ENCODE results near the gene CLECL1. TPM values are rescaled to one million over a fixed set of nuclear protein-coding genes. Genes with fewer than 3 reads are reported as not detected.

Gene CLECL1
- total and polyA plus RNA-seq, 4 donors, result 0.17 to 0.42 (median 0.35) TPM

DNA sequence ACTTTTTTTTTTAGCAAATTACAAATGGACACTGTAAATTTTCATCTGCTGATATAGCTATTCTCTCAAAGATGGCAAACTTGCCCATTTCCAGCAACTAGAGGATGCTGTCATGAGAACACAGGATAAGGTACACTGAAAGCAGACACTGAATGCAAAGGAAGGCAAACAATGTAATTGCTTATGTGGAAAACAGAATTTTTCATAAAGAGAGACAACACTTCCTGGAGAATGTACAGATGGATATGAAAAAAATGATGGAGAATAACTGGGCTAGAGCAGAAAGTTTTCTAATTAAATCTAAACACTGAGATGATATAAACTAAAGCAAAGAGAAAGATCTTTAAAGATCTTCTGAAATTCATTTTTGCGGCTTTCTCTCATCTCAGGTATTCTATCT, 27.2 kb upstream of the CLECL1 start:
- peaks cover 0 to 2% (median 0%) of the 10 kb centered on the region in 4 donors for H3K27me3 ChIP-seq (ENCODE audit: control insufficient read depth in 4 of 4, insufficient read depth in 4 of 4, low read length in 3 of 4)
- H3K9me3 ChIP-seq (ENCODE audit: control insufficient read depth in 4 of 4, low read length in 3 of 4), result no peaks in the 10 kb centered on the region
- H3K36me3 ChIP-seq (ENCODE audit: control insufficient read depth in 4 of 4, insufficient read depth in 3 of 4, low read depth in 1 of 4, low read length in 3 of 4), result no peaks in the 10 kb centered on the region
- H3K9ac ChIP-seq (ENCODE audit: low read depth in 1 of 2, low read length in 2 of 2), result peak overlapping the region in 1 of 2 donors; percentile 84
- 84% methylated on average over 1 of the region's 1 CpG for WGBS
- no peaks in the 10 kb centered on the region for H3K4me1 ChIP-seq (ENCODE audit: control insufficient read depth in 4 of 4, insufficient read depth in 4 of 4, low read length in 3 of 4)
- peak overlapping the region in 1 of 3 donors; percentile 4 for H3K4me3 ChIP-seq (ENCODE audit: low read depth in 1 of 3, low read length in 3 of 3)
- DNase-seq (ENCODE audit: low spot score), result no peak
- TF ChIP-seq, protein P1, sequence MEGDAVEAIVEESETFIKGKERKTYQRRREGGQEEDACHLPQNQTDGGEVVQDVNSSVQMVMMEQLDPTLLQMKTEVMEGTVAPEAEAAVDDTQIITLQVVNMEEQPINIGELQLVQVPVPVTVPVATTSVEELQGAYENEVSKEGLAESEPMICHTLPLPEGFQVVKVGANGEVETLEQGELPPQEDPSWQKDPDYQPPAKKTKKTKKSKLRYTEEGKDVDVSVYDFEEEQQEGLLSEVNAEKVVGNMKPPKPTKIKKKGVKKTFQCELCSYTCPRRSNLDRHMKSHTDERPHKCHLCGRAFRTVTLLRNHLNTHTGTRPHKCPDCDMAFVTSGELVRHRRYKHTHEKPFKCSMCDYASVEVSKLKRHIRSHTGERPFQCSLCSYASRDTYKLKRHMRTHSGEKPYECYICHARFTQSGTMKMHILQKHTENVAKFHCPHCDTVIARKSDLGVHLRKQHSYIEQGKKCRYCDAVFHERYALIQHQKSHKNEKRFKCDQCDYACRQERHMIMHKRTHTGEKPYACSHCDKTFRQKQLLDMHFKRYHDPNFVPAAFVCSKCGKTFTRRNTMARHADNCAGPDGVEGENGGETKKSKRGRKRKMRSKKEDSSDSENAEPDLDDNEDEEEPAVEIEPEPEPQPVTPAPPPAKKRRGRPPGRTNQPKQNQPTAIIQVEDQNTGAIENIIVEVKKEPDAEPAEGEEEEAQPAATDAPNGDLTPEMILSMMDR (IDR thresholded peaks at IDR 0.05; ENCODE audit: low read depth, low read length, missing input control), result no peak
- TF ChIP-seq, protein P2, sequence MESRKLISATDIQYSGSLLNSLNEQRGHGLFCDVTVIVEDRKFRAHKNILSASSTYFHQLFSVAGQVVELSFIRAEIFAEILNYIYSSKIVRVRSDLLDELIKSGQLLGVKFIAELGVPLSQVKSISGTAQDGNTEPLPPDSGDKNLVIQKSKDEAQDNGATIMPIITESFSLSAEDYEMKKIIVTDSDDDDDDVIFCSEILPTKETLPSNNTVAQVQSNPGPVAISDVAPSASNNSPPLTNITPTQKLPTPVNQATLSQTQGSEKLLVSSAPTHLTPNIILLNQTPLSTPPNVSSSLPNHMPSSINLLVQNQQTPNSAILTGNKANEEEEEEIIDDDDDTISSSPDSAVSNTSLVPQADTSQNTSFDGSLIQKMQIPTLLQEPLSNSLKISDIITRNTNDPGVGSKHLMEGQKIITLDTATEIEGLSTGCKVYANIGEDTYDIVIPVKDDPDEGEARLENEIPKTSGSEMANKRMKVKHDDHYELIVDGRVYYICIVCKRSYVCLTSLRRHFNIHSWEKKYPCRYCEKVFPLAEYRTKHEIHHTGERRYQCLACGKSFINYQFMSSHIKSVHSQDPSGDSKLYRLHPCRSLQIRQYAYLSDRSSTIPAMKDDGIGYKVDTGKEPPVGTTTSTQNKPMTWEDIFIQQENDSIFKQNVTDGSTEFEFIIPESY (IDR thresholded peaks at IDR 0.05), result no peak
- TF ChIP-seq SP1 (IDR thresholded peaks at IDR 0.05) (no peak), FOXA1 (IDR thresholded peaks at IDR 0.05) (no peak)
- peak overlapping the region in 1 of 2 donors; percentile 6 for H3K27ac ChIP-seq (ENCODE audit: low read depth in 1 of 2, low read length in 2 of 2)

DNA sequence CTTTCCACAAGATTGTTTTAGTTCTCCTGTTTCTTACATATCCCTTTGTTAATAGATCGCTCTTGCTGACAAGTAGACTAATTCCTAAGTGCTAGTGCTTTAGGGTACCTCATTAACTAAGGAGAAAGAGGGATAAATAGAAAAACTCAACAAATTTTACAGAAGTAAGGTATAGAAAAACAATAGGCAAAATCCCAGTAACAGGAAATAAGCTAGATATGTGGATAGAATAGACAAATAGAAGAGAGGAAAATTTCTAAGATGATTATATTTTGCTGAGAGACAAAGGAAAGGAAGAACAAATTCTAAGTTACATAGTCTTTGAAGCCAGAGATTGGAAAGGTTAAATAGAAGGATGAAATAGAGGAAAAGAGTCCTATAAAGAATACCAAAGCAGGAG, 26.8 kb upstream of the CLECL1 start:
- TF ChIP-seq RAD21 (IDR thresholded peaks at IDR 0.05) (no peak), NR2F2 (IDR thresholded peaks at IDR 0.05) (no peak)
- TF ChIP-seq, protein P3, sequence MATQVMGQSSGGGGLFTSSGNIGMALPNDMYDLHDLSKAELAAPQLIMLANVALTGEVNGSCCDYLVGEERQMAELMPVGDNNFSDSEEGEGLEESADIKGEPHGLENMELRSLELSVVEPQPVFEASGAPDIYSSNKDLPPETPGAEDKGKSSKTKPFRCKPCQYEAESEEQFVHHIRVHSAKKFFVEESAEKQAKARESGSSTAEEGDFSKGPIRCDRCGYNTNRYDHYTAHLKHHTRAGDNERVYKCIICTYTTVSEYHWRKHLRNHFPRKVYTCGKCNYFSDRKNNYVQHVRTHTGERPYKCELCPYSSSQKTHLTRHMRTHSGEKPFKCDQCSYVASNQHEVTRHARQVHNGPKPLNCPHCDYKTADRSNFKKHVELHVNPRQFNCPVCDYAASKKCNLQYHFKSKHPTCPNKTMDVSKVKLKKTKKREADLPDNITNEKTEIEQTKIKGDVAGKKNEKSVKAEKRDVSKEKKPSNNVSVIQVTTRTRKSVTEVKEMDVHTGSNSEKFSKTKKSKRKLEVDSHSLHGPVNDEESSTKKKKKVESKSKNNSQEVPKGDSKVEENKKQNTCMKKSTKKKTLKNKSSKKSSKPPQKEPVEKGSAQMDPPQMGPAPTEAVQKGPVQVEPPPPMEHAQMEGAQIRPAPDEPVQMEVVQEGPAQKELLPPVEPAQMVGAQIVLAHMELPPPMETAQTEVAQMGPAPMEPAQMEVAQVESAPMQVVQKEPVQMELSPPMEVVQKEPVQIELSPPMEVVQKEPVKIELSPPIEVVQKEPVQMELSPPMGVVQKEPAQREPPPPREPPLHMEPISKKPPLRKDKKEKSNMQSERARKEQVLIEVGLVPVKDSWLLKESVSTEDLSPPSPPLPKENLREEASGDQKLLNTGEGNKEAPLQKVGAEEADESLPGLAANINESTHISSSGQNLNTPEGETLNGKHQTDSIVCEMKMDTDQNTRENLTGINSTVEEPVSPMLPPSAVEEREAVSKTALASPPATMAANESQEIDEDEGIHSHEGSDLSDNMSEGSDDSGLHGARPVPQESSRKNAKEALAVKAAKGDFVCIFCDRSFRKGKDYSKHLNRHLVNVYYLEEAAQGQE (IDR thresholded peaks at IDR 0.05), result no peak

DNA sequence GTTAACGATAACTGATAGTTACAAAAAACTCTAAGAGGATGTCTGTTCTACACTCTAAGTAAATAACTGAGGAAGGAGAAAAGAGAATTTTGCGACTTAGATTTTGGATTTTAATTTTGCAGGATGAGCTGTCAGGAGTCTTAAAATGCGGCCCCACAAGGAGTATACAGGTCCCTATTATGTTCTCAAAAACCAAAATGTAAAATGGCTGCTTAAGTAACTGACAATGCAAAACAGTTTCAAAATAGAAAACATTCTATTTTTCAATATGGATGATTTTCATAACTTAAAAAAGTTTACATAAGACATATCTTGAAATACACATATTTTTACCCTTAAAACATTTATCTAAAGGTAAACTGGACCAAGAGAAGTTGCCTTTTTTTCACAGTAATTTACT, 25.2 kb upstream of the CLECL1 start:
- Histone ChIP-seq H3K9me3 (ENCODE audit: control insufficient read depth in 4 of 4, low read length in 3 of 4) (no peaks in the 10 kb centered on the region), H3K27me3 (ENCODE audit: control insufficient read depth in 4 of 4, insufficient read depth in 4 of 4, low read length in 3 of 4) (peaks cover 0 to 2% (median 0%) of the 10 kb centered on the region in 4 donors), H3K9ac (ENCODE audit: low read depth in 1 of 2, low read length in 2 of 2) (peak overlapping the region in 1 of 2 donors; percentile 72), H3K27ac (ENCODE audit: low read depth in 1 of 2, low read length in 2 of 2) (no peak overlapping the region), H3K4me3 (ENCODE audit: low read depth in 1 of 3, low read length in 3 of 3) (peak overlapping the region in 1 of 3 donors; percentile 27), H3K36me3 (ENCODE audit: control insufficient read depth in 4 of 4, insufficient read depth in 3 of 4, low read depth in 1 of 4, low read length in 3 of 4) (peaks cover 0 to 1% (median 0%) of the 10 kb centered on the region in 4 donors), H3K4me1 (ENCODE audit: control insufficient read depth in 4 of 4, insufficient read depth in 4 of 4, low read length in 3 of 4) (no peaks in the 10 kb centered on the region)
- no peak for DNase-seq (ENCODE audit: low spot score)
- no peak for TF ChIP-seq EGR1 (IDR thresholded peaks at IDR 0.05; ENCODE audit: low read depth in 2 of 2)
- TF ChIP-seq, protein P1 (IDR thresholded peaks at IDR 0.05; ENCODE audit: low read depth, low read length, missing input control), result no peak
- TF ChIP-seq GABPA (IDR thresholded peaks at IDR 0.05 in 1 of 2, conservative IDR thresholded peaks at IDR 0.05 in 1 of 2), result no peak
- TF ChIP-seq YY1 (IDR thresholded peaks at IDR 0.05), result no peak
- no peak for TF ChIP-seq FOXA2 (IDR thresholded peaks at IDR 0.05)
- TF ChIP-seq HNF4G (IDR thresholded peaks at IDR 0.05), result no peak
- no peak for TF ChIP-seq RXRA (IDR thresholded peaks at IDR 0.05)
- TF ChIP-seq, protein P4, sequence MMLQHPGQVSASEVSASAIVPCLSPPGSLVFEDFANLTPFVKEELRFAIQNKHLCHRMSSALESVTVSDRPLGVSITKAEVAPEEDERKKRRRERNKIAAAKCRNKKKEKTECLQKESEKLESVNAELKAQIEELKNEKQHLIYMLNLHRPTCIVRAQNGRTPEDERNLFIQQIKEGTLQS (IDR thresholded peaks at IDR 0.05), result no peak
- TF ChIP-seq TAF1 (conservative IDR thresholded peaks at IDR 0.05), result no peak
- 76% methylated on average over 3 of the region's 3 CpGs for WGBS

More for the DNA sequence above, 26.8 kb upstream of the CLECL1 start:
- Histone ChIP-seq H3K9me3 (ENCODE audit: control insufficient read depth in 4 of 4, low read length in 3 of 4) (no peaks in the 10 kb centered on the region), H3K9ac (ENCODE audit: low read depth in 1 of 2, low read length in 2 of 2) (peak overlapping the region in 1 of 2 donors; percentile 84), H3K27me3 (ENCODE audit: control insufficient read depth in 4 of 4, insufficient read depth in 4 of 4, low read length in 3 of 4) (peaks cover 0 to 2% (median 0%) of the 10 kb centered on the region in 4 donors), H3K27ac (ENCODE audit: low read depth in 1 of 2, low read length in 2 of 2) (peak overlapping the region in 1 of 2 donors; percentile 6), H3K36me3 (ENCODE audit: control insufficient read depth in 4 of 4, insufficient read depth in 3 of 4, low read depth in 1 of 4, low read length in 3 of 4) (no peaks in the 10 kb centered on the region), H3K4me3 (ENCODE audit: low read depth in 1 of 3, low read length in 3 of 3) (peak overlapping the region in 1 of 3 donors; percentile 4), H3K4me1 (ENCODE audit: control insufficient read depth in 4 of 4, insufficient read depth in 4 of 4, low read length in 3 of 4) (no peaks in the 10 kb centered on the region)
- DNase-seq (ENCODE audit: low spot score), result no peak
- 79% methylated on average over 1 of the region's 1 CpG for WGBS

All from liver (tissue), 9 donors.